Activated CD4-positive, alpha-beta T cell treated with anti-CD3 and anti-CD28 coated beads for 4 hours (primary cell): ENCODE data around the gene GP1BA.

ENCODE experiments used
- DNase-seq, 2 donors: peaks; one replicate each; pipeline ENCODE4 v3.0.0-alpha.2; 2020

The GP1BA gene

GRCh38 chr17:4931963-4932362 lies at the start of gene GP1BA:
GP1BA (plus strand) TSS chr17:4932277; CDS start chr17:4932605, 328 bp downstream.
- no peak for DNase-seq

GRCh38 chr17:4884489-4884888 lies 47.6 kb upstream of the GP1BA start:
- DNase-seq: no peak

GRCh38 chr17:4886830-4887229 lies 45.2 kb upstream of the GP1BA start:
- DNase-seq: no peak

- DNase-seq: no peak
These were observed 44.5 kb upstream of the GP1BA start for GRCh38 chr17:4887581-4887980.

- DNase-seq: no peak
These were observed 40.4 kb upstream of the GP1BA start for GRCh38 chr17:4891411-4892410.

- no peak for DNase-seq
These were observed 39.4 kb upstream of the GP1BA start for GRCh38 chr17:4892499-4893221.

GRCh38 chr17:4893272-4893671 lies 38.8 kb upstream of the GP1BA start:
- DNase-seq: no peak

- DNase-seq: no peak
These were observed 38.1 kb upstream of the GP1BA start for GRCh38 chr17:4893721-4894560.

- DNase-seq: no peak
These were observed 37.0 kb upstream of the GP1BA start for GRCh38 chr17:4895121-4895520.

- DNase-seq: no peak
These were observed 36.3 kb upstream of the GP1BA start for GRCh38 chr17:4895657-4896331.

GRCh38 chr17:4896332-4897197 lies 35.5 kb upstream of the GP1BA start:
- DNase-seq: no peak

- no peak for DNase-seq
These were observed 34.8 kb upstream of the GP1BA start for GRCh38 chr17:4897198-4897687.

GRCh38 chr17:4897785-4898184 lies 34.3 kb upstream of the GP1BA start:
- no peak for DNase-seq

GRCh38 chr17:4898351-4898750 lies 33.7 kb upstream of the GP1BA start:
- no peak for DNase-seq

- DNase-seq: peak; percentile 21
These were observed 33.1 kb upstream of the GP1BA start for GRCh38 chr17:4898927-4899326.

- DNase-seq: peak; percentile 98
These were observed 32.5 kb upstream of the GP1BA start, which contains the start of gene C17orf107 for GRCh38 chr17:4899341-4900230. C17orf107 (plus strand) TSS chr17:4899536; CDS start chr17:4899763, 227 bp downstream.

- DNase-seq: peak; percentile 53 to 54
These were observed 31.6 kb upstream of the GP1BA start for GRCh38 chr17:4900231-4901107.

- no peak for DNase-seq
These were observed 30.9 kb upstream of the GP1BA start for GRCh38 chr17:4901108-4901647.
